OCI-LY7 (cell line): ENCODE measurements around the gene LYRM4.

Source experiments
- EZH2phosphoT487 ChIP-seq: fragments of 200-600 bp; sonication (generic); IDR thresholded peaks from 2 replicates; pipeline ENCODE4 v1.6.1; 2018; ENCODE audit warnings: low read depth, borderline replicate concordance, mild to moderate bottlenecking, mixed run types, antibody characterized with exemption, low read length, moderate library complexity, mixed read lengths
- TF ChIP-seq, protein P1 (sequence below): fragments of 200-600 bp; sonication (generic); conservative IDR thresholded peaks from 2 replicates; pipeline ENCODE4 v1.5.1; 2014; ENCODE audit warnings: mild to moderate bottlenecking, antibody characterized with exemption, low read length, moderate library complexity, mixed read lengths

DNA sequence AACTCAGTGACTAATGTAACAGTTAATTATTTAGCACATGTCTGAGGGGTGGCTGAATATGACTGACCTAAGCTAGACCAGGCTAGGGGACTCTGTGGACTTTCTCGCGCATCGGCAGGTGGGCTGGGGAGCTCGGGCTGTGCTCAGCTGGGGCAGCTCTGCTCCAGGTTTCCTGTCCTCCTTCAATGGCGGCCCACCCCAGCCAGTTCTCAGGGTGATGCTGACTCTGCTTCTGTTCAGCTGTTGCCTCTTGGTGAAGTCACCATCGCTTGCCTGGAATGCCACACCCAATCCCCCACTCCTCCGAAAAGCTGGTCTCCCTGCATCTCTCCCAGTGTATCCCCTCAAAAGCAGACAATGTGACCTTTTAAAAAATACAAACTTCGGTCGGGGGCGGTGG, 155.6 kb downstream of the LYRM4 start:
- TF ChIP-seq, protein P1, sequence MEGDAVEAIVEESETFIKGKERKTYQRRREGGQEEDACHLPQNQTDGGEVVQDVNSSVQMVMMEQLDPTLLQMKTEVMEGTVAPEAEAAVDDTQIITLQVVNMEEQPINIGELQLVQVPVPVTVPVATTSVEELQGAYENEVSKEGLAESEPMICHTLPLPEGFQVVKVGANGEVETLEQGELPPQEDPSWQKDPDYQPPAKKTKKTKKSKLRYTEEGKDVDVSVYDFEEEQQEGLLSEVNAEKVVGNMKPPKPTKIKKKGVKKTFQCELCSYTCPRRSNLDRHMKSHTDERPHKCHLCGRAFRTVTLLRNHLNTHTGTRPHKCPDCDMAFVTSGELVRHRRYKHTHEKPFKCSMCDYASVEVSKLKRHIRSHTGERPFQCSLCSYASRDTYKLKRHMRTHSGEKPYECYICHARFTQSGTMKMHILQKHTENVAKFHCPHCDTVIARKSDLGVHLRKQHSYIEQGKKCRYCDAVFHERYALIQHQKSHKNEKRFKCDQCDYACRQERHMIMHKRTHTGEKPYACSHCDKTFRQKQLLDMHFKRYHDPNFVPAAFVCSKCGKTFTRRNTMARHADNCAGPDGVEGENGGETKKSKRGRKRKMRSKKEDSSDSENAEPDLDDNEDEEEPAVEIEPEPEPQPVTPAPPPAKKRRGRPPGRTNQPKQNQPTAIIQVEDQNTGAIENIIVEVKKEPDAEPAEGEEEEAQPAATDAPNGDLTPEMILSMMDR, result no peak
- TF ChIP-seq EZH2phosphoT487, result no peak
